GM19372 (cell line): Measurements from ENCODE around the gene ZNF625.

Source experiments
- ATAC-seq: cut with Tn5 transposase; IDR thresholded peaks from one replicate; pipeline ENCODE4 v1.9.1; 2021; ENCODE audit warnings: mild to moderate bottlenecking, low read depth, moderate library complexity; ENCODE audit not compliant: unreplicated experiment

The ZNF625 gene

DNA sequence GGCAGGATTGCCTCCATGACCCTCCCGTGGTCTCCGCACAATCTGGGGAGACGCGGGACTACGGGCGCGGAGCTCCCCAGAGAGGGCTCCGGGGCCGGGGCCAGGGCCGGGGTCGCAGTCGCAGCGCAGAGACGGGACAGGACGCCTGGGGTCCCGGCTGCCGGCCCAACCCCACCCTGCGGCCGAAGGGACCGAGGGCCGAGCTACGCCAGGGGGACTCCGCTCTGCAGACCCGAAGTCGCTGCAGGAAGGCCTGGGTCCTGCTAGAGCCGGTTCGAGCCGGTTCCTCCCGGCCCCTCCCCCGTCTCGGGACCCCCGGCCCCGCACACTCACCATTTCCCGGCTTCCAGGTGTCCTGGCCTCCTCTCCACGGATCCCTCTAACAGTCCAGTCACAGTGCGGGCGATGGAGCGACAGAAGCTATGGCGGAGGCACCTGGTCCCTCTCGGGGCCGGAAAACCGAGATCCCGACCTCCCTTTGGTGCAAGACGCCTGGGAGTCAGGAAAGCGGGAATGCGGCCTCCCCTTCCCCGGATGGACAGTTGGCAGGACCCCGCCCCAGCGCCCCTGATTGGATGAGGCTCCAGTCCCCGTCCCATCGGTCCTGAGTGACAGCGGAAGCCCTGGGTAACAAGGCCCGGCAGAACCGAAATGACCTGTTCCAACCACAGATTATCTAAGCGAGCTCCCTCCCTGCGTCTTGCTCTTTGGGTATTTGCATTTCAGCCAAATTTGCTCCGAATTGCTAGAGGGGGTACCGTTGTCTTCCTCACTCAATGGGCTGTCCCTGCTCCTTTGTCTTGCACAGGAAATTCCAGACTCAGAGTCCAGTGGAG is at the start of gene ZNF625:
Gene ZNF625, minus strand, starts transcription at position 512 of the 836 bp plus-strand sequence. Its CDS starts 176 bp downstream, at position 336.
- no peak for ATAC-seq

DNA sequence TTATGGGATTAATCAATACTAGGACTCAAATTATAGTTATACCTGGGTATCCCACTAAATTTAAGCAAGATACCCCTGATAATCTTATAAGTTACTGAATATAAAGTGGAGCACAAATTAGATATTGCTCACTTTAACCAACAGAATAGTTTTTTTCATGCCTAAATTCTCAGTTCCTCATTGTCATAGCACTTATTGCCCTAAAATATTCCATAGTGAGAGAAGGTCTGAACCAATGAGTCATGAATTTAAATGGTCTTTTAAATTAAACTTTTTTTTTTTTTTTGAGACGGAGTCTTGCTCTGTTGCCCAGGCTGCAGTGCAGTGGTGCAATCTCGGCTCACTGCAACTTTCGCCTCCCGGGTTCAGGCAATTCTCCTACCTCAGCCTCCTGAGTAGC is 48.8 kb upstream of the ZNF625 start:
- ATAC-seq: no peak

DNA sequence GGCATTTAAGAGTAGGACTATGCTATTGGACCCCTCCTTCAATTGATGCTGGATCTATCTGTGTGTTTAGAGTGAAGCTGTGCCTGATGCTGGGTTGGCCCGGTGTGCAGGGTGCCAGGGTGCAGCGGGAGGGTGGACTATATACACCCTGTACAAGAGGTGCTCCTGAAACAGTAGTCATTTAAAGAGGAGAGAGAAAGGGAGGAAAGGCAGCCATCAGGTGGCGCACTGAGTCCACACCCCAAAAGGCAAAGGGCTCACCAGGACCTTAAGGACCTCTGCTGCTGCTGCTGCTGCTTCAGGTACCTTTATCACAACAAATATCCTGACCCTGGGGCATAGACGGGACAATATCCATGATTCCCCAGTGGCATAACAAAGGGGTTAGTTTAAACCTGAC is 45.7 kb upstream of the ZNF625 start:
- ATAC-seq: no peak

DNA sequence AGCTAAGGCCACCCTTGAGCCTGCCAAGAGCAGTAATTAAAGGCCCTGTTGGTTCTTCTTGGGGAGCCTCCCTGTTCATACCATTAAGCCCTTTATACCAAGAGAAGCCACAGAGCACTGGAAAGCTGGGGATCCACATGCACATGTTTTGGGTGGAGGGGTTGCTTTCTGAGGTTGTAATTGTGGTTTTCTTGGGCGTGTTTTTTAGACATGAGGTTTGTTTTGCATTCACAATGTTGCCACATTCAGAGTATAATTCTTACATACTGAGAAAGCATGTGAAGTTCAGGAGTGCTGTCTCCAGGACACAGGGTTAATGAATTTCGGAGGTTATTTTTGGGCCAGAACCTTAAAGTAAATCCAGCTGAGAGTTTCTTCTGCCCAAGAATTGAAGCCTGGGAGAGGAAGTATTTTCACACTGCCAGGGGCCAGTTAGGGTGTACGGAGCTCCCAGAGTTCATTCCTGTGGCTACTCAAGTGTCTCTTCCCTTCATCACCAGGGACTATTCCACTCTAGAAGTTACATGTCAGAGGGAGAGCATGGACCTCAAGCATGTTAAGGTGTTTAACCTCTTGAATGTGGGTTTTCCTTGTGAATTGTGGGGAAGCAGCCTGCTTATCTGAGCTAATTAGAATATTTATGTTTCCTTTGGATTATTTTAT is 43.4 kb upstream of the ZNF625 start:
- no peak for ATAC-seq

GRCh38 chr19:12198136-12198535 is 41.6 kb upstream of the ZNF625 start:
- ATAC-seq: no peak

DNA sequence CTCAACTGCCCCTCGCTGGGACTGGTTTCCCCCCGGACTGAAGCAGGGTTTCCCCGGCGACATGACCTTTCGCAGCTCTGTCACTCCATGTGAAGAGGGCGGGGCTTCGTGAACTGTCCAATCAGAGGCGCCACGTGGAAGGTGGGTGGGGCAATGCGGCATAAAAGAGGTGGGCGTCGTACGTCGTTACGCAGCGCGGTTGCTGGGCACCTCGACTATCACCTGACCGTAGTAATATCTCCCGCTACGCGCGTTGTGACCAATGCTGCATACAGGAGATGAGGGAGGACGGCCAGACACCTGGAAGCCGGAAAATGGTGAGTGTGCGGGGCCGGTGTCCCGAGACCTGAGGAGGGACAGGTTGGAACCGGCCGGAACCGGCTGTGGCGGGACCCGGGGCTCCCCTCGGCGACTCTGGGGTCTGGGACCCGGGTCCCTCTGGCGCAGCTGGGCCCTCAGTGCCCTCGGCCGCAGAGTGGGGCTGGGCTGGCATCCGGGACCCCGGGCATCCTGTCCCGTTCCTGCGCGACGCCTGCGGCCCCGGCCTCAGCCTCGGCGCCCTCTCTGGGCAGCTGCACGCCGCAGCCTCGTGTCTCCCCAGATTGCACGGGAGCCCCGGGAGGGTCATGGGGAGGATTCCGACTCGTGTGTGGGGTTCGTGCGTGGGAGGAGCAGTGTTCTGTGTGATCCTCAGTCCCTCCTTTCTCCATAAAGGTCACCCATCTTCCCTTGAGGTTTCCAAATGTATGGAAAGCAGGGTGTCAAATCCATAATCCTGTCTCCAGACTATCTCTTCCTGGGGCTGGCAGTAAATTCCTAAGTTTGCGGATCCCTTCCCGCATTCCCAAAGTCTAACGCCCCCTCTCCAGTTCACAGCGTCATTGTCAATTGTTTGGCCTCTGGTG is 38.5 kb upstream of the ZNF625 start:
- ATAC-seq: no peak

DNA sequence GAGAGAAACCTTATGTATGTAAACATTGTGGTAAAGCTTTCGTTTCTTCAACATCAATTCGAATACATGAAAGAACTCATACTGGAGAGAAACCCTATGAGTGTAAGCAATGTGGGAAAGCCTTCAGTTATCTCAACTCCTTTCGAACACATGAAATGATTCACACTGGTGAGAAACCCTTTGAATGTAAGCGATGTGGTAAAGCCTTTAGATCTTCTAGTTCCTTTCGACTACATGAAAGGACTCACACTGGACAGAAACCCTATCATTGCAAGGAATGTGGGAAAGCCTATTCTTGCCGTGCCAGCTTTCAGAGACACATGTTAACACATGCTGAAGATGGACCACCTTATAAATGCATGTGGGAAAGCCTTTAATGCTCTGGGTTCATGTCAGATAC is 31.1 kb upstream of the ZNF625 start:
- no peak for ATAC-seq

DNA sequence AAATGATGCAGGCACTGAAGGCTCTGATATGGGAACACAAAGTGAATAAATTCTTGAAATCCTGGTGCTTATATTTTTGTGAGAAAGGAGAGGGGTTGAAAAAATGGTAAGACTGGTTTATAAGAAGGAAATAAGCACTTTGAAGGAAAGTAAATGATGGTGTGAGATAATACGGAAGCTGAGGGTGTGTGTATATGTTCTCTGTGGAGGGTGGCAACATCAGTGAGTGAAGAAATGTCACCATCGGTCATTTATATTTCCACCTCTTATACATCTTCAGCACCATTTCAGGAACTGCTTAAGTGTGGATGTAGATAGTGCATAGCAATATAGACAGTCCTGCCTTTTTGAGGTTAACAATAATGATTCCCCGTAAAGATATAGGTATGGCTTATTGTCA is 23.8 kb upstream of the ZNF625 start:
- ATAC-seq: no peak

DNA sequence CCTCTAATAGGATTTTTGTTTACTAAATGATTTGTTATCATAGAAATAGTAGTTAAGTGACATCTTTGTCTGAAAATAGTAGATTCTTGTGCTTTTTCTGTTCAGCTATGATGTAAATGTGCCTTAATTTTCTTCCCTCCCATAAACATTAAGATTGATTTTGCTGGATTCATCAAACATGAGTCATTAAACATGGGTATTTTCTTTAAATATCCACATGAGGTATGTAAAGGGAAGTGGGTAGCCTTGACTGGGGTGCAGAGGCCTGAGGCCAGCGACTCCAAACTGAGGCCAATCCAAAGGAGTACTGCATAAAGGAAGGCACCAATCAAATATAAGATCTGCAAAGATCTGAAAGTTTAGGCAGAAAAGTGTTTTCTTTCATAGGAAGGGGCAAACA is 10.1 kb upstream of the ZNF625 start:
- no peak for ATAC-seq

DNA sequence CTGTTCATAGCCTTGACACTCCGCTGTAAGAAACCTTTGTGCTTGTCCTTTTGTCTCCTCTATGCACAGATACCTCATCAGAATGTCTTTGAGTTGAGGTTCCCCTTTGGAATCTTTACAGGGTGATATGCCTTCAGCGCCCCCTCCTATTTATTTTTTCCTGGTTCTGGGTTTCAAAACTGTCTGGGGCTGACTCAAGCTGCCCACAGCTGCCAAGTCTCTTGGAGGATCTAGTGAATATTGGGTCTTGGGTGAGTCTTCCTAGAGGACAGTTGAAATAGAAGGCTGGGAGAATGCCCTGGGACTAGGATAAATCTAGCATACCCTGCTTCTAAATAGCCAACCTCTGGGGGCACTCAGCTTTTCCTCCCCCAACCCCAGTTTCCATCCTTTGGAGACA is 7.3 kb upstream of the ZNF625 start:
- ATAC-seq: no peak

DNA sequence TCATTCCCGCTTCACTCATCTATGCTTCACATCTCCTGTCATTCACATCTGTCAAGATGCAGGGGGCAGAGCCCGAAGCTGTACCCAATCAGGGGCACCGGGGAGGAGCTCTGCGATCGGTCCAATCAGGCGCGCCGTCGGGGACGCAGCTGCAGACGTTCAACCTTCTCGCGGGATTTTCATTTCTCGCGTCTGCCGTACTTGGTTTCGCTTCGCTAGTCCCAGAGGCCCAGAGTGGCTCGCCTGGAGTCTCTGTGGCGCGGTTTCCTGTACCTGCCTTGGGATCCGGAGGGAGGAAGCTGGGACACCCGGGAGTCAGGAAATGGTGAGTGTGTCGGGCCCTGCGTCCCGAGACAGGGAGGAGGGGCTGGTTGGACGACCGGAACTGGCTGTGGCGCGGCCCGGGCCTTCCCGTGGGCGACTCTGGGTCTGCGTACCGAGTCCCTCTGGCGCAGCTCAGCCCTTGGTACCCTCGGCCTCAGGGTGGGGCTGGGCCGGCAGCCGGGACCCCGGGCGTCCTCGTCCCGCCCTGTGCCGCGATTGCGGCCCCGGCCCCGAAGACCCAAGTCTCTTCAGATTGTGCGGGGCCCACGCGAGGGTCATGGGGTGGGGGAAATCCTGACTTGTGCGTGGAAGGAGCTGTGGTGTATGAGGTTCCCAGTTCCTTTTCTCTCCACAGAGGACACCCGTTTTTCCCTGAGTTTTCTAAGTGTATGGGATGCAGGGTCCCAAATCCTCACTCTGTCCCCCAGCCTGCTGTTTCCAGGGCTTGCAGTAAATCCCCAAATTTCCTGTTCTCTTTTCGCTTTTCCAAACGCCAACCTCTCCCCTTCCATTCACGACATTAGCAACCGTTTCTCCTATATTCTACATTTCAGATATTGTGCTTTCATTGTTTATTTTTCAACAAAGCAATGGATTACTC is 6.6 kb upstream of the ZNF625 start, which contains the start of gene ZNF136:
Gene ZNF136, plus strand, starts transcription at position 215 of the 925 bp plus-strand sequence. Its CDS starts 108 bp downstream, at position 323.
- peak; percentile 92 for ATAC-seq

DNA sequence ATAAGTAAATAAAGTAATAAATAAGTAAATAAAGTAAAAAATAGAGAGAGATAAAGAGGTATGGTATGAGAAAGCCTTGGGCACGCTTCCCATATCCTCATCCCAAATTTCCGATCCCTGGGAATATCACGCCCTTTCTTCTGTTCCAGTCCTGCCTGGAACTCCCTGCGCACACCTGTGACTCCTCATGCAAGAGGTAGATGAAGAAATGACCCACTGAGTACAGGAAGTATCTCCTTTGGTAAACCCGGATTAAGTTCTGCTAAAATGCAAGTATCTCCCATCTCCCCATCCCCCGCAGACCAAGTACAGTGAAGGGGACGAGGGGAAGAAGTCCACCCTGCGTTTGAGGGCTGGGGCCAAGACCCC is 6.0 kb upstream of the ZNF625 start:
- ATAC-seq: no peak

- no peak for ATAC-seq
These were observed 3.4 kb upstream of the ZNF625 start for GRCh38 chr19:12159773-12160414.

GRCh38 chr19:12155324-12155860 is 1.1 kb downstream of the ZNF625 start:
- no peak for ATAC-seq

GRCh38 chr19:12145348-12145747 is 11.2 kb downstream of the ZNF625 start:
- no peak for ATAC-seq

DNA sequence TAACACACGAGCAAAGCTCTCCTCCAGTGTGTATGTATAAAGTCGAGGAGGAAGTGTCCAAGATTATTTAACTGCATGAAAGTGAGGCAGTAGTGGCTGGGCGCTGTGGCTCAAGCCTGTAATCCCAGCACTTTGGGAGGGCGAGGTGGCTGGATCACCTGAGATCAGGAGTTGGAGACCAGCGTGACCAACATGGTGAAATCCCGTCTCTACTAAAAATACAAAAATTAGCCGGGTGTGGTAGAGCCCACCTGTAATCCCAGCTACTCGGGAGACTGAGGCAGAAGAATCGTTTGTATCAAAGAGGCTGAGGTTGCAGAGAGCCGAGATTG is 15.2 kb downstream of the ZNF625 start:
- no peak for ATAC-seq

GRCh38 chr19:12140545-12141404 is 15.8 kb downstream of the ZNF625 start:
- no peak for ATAC-seq

DNA sequence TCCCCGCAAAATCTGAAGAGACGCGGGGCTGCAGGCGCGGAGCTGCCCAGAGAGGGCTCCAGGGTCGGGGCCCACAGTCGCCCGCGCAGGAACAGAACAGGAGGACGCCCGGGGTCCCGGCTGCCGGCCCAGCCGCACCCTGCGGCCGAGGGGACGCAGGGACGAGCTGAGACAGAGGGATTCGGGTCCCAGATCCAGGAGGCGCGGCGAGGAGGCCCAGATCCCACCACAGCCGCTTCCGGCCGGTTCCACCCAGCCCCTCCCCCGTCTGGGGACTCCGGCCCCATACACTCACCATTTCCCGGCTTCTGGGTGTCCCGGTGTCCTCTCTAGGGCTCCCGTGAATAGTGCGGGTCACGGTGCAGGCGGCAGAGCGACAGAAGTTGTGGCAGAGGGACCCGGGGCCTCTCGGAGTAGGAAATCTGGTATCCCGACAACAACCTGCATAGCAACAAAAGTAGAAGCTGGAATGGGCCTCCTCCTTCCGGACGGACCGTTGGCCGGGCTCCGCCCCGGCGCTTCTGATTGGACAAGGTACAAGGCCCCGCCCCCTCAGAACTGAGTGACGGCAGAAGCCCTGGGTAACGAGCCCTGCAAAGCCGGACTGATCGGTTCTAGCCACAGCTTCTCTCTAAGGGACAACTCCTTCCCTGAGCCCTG is 16.5 kb downstream of the ZNF625 start, which contains the start of gene ZNF20:
Gene ZNF20, minus strand, starts transcription at position 466 of the 660 bp plus-strand sequence. Its CDS starts 168 bp downstream, at position 298.
- ATAC-seq: peak; percentile 92
